ENCODE measurements around the gene MAPK13. TPM values are rescaled to one million over a fixed set of nuclear protein-coding genes. Genes with fewer than 3 reads are reported as not detected.
"Not testable (repeated sequence)": the region's sequence is repeated elsewhere in the genome, so short reads cannot be mapped to it uniquely, and the experiment has no call there.

Gene MAPK13
- total RNA-seq (10 to 100 TPM; 29.6 to 30.4 TPM), polyA plus RNA-seq (10 to 100 TPM; 29.1 to 36.8 TPM)

DNA sequence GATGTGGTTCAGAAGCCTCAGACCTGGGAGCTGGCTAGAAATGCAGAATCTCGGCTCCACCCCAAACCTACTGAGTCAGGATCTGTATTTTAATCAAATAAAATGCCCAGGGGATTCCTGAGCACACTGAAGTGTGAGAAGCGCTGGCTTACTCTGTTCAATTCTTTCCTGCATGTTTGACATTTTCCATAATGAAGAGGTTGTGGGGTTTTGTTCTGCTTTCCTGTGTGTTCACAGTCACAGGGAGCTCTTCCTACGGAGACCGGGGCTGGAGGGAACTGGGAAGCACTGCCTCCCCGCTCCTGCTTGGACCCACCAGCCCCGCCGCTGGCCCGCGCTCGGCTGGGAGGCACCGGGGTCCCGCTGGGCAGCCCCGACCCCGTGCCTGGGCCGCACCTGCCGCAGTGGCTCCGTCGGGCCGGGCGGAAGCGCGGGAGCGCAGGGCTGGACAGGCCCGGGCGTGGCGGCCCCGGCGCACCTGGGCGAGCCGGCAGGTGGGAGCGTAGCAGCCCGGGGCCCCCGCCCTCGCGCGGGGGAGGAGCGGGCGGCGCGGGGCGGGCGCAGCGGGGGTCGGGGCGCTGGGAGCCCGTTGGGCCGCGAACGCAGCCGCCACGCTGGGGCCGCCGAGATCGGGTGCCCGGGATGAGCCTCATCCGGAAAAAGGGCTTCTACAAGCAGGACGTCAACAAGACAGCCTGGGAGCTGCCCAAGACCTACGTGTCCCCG lies at the start of gene MAPK13:
Gene MAPK13 (plus strand): TSS at position 573 of the 726 bp plus-strand sequence. CDS start 70 bp downstream, at position 643.
- peaks cover 14 to 17% of the 10 kb centered on the region in 2 donors for H3K36me3 Mint-ChIP-seq
- no peaks in the 10 kb centered on the region for H3K27me3 Mint-ChIP-seq
- peak within 1 kb of the TSS; percentile 87 to 91 (median 89) for H3K4me3 Mint-ChIP-seq
- peak in 4 of 5 donors; percentile 32 to 46 (median 35) for DNase-seq
- peaks cover 2% of the 10 kb centered on the region for H3K36me3 ChIP-seq (ENCODE audit: insufficient read depth, low read length)
- H3K27ac ChIP-seq (ENCODE audit: low read depth, low read length): peak within 1 kb of the TSS; percentile 86
- peaks cover 64% of the 10 kb centered on the region for H3K4me1 ChIP-seq (ENCODE audit: insufficient read depth, low read length)
- H3K9me3 Mint-ChIP-seq: no peaks in the 10 kb centered on the region
- no peaks in the 10 kb centered on the region for H3K9me3 ChIP-seq (ENCODE audit: control insufficient read depth in 1 of 2, low read length in 2 of 2)
- POLR2A ChIA-PET (ENCODE audit: partially characterized antibody): interaction anchor here (0.7 to 5.0 kb wide), 11 partner anchors 8 to 312 kb away, joined by 3 to 93 read pairs (median 10); partner anchors contain the start of genes BRPF3 and MAPK14
- peaks cover 43 to 66% (median 54%) of the 10 kb centered on the region in 4 donors for H3K4me1 Mint-ChIP-seq
- intact Hi-C loops (cut with micrococcal nuclease): loop anchor here (2.0 kb wide), 3 partner anchors 13 to 67 kb away; partner anchors contain the start of gene BRPF3
- peak within 1 kb of the TSS; percentile 88 to 97 (median 92) for H3K27ac Mint-ChIP-seq
- H3K4me3 ChIP-seq (ENCODE audit: low read length in 2 of 2): peak within 1 kb of the TSS; percentile 58 to 85
- CTCF ChIA-PET (ENCODE audit: partially characterized antibody): interaction anchor here (0.7 to 4.7 kb wide), 5 partner anchors 8 to 35 kb away, joined by 4 to 58 read pairs (median 7); no protein-coding TSS in a partner anchor
- no peaks in the 10 kb centered on the region for H3K27me3 ChIP-seq (ENCODE audit: insufficient read depth, low read length)

DNA sequence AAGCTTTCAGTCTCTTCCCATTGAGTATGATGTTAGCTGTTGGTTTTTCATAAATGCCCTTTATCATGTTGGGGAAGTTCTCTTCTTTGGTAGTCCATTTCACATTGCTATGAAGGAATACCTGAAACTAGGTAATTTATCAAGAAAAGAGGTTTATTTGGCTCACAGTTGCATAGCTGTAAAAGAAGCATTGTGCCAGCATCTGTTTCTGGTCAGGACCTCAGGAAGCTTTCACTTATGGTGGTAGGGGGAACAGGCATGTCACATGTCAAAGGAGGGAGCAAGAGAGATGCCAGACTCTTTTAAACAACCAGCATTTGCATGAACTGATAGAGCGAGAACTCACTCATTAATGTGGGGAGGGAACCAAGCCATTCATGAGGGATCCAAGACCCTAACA lies 48.0 kb upstream of the MAPK13 start:
- H3K27me3 Mint-ChIP-seq: no peaks in the 10 kb centered on the region
- H3K4me1 Mint-ChIP-seq: peaks cover 0 to 8% (median 1%) of the 10 kb centered on the region in 4 donors
- peaks cover 51% of the 10 kb centered on the region for H3K36me3 ChIP-seq (ENCODE audit: insufficient read depth, low read length)
- no peak overlapping the region for H3K4me3 Mint-ChIP-seq
- H3K27ac ChIP-seq (ENCODE audit: low read depth, low read length): no peak overlapping the region
- no peak overlapping the region for H3K4me3 ChIP-seq (ENCODE audit: low read length in 2 of 2)
- DNase-seq: no peak
- no peaks in the 10 kb centered on the region for H3K9me3 ChIP-seq (ENCODE audit: control insufficient read depth in 1 of 2, low read length in 2 of 2)
- H3K27ac Mint-ChIP-seq: peak overlapping the region in 3 of 7 donors; percentile 3 to 61 (median 38)
- no peaks in the 10 kb centered on the region for H3K4me1 ChIP-seq (ENCODE audit: insufficient read depth, low read length)
- intact Hi-C loops (cut with micrococcal nuclease): no loop called here
- H3K36me3 Mint-ChIP-seq: peaks cover 70 to 71% of the 10 kb centered on the region in 2 donors
- H3K9me3 Mint-ChIP-seq: no peaks in the 10 kb centered on the region
- no peaks in the 10 kb centered on the region for H3K27me3 ChIP-seq (ENCODE audit: insufficient read depth, low read length)
- ChIA-PET CTCF (ENCODE audit: partially characterized antibody) (interaction anchor here (1.5 to 5.5 kb wide), 2 partner anchors 11 to 13 kb away, joined by 3 to 43 read pairs; no protein-coding TSS in a partner anchor), POLR2A (ENCODE audit: partially characterized antibody) (no interaction called here)

DNA sequence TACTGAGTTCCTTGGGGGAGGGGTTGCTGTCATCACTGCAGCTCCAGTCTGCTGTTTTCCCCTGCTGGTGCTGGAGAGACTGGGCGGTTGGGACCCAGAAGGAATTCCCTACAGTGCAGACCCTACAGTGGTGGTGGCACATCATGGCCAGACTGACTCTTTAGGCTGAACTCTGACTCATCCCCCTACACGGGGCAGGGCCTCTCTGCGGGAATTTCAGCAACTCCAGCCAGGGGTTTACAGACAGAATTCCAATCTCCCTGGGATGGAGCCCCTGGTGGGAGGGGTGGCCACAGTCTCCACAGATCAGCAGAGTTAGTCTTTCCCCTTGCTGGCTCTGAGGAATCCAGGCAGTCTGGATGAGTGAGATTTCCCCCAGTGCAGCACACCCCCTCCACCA lies 46.9 kb upstream of the MAPK13 start:
- Histone ChIP-seq H3K27me3 (ENCODE audit: insufficient read depth, low read length) (no peaks in the 10 kb centered on the region), H3K9me3 (ENCODE audit: control insufficient read depth in 1 of 2, low read length in 2 of 2) (no peaks in the 10 kb centered on the region), H3K36me3 (ENCODE audit: insufficient read depth, low read length) (peaks cover 45% of the 10 kb centered on the region), H3K27ac (ENCODE audit: low read depth, low read length) (no peak overlapping the region), H3K4me1 (ENCODE audit: insufficient read depth, low read length) (no peaks in the 10 kb centered on the region), H3K4me3 (ENCODE audit: low read length in 2 of 2) (no peak overlapping the region)
- CTCF ChIA-PET (ENCODE audit: partially characterized antibody): interaction anchor here (1.5 to 5.5 kb wide), 2 partner anchors 12 kb away, joined by 3 to 43 read pairs; no protein-coding TSS in a partner anchor
- H3K4me3 Mint-ChIP-seq: no peak overlapping the region
- DNase-seq: no peak
- POLR2A ChIA-PET (ENCODE audit: partially characterized antibody): interaction anchor here (2.2 kb wide), 1 partner anchor 12 kb away, joined by 7 read pairs; no protein-coding TSS in a partner anchor
- H3K27ac Mint-ChIP-seq: no peak overlapping the region
- no peaks in the 10 kb centered on the region for H3K27me3 Mint-ChIP-seq
- H3K36me3 Mint-ChIP-seq: peaks cover 62 to 66% of the 10 kb centered on the region in 2 donors
- no peaks in the 10 kb centered on the region for H3K9me3 Mint-ChIP-seq
- intact Hi-C loops (cut with micrococcal nuclease): no loop called here
- peaks cover 0 to 8% (median 3%) of the 10 kb centered on the region in 4 donors for H3K4me1 Mint-ChIP-seq

DNA sequence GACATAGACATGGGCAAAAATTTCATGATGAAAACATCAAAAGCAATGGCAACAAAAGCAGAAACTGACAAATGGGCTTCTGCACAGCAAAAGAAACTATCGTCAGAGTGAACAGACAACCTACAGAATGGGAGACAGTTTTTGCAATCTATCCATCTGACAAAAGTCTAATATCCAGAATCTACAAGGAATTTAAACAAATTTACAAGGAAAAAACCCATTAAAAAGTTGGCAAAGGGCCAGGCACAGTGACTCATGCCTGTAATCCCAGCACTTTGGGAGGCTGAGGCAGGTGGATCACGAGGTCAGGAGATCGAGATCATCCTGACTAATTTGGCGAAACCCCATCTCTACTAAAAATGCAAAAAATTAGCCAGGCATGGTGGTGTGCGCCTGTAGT lies 42.1 kb upstream of the MAPK13 start:
- H3K9me3 ChIP-seq (ENCODE audit: control insufficient read depth in 1 of 2, low read length in 2 of 2); H3K4me1 Mint-ChIP-seq; intact Hi-C loops (cut with micrococcal nuclease); H3K36me3 ChIP-seq (ENCODE audit: insufficient read depth, low read length); DNase-seq; H3K27ac ChIP-seq (ENCODE audit: low read depth, low read length); POLR2A ChIA-PET (ENCODE audit: partially characterized antibody); H3K4me1 ChIP-seq (ENCODE audit: insufficient read depth, low read length); H3K9me3 Mint-ChIP-seq; CTCF ChIA-PET (ENCODE audit: partially characterized antibody); H3K27me3 ChIP-seq (ENCODE audit: insufficient read depth, low read length); H3K27me3 Mint-ChIP-seq; H3K4me3 ChIP-seq (ENCODE audit: low read length in 2 of 2): not testable (repeated sequence)
- Mint-ChIP-seq H3K4me3 (peak overlapping the region in 1 of 8 donors; percentile 7), H3K27ac (peak overlapping the region in 1 of 7 donors; percentile 13), H3K36me3 (peaks cover 24 to 44% of the 10 kb centered on the region in 2 donors)

DNA sequence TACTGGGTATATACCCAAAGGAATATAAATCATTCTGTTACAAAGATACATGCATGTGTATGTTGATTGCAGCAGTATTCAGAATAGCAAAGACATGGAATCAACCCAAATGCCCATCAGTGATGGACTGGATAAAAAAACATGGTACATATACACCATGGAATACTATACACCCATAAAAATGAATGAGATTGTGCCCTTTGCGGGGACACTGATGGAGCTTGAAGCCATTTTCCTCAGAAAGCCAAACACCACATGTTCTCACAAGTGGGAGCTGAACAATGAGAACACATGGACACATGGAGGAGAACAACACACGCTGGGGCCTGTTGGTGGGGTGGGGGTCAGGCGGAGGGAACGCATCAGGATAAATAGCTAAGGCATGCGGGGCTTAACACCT lies 41.3 kb upstream of the MAPK13 start:
- H3K4me1 ChIP-seq (ENCODE audit: insufficient read depth, low read length): no peaks in the 10 kb centered on the region
- Mint-ChIP-seq H3K4me3 (no peak overlapping the region), H3K9me3 (no peaks in the 10 kb centered on the region), H3K4me1 (peaks cover 0 to 4% (median 3%) of the 10 kb centered on the region in 4 donors), H3K27ac (peak overlapping the region in 5 of 7 donors; percentile 10 to 82 (median 32)), H3K36me3 (peaks cover 16 to 41% of the 10 kb centered on the region in 2 donors), H3K27me3 (no peaks in the 10 kb centered on the region)
- H3K4me3 ChIP-seq (ENCODE audit: low read length in 2 of 2): no peak overlapping the region
- ChIA-PET CTCF (ENCODE audit: partially characterized antibody) (interaction anchor here (1.2 to 1.3 kb wide), 2 partner anchors 10 to 61 kb away, joined by 4 to 6 read pairs; partner anchors contain the start of gene MAPK14), POLR2A (ENCODE audit: partially characterized antibody) (no interaction called here)
- no peaks in the 10 kb centered on the region for H3K27me3 ChIP-seq (ENCODE audit: insufficient read depth, low read length)
- H3K9me3 ChIP-seq (ENCODE audit: control insufficient read depth in 1 of 2, low read length in 2 of 2): no peaks in the 10 kb centered on the region
- intact Hi-C loops (cut with micrococcal nuclease): no loop called here
- no peak for DNase-seq
- no peak overlapping the region for H3K27ac ChIP-seq (ENCODE audit: low read depth, low read length)
- H3K36me3 ChIP-seq (ENCODE audit: insufficient read depth, low read length): peaks cover under 1% of the 10 kb centered on the region

DNA sequence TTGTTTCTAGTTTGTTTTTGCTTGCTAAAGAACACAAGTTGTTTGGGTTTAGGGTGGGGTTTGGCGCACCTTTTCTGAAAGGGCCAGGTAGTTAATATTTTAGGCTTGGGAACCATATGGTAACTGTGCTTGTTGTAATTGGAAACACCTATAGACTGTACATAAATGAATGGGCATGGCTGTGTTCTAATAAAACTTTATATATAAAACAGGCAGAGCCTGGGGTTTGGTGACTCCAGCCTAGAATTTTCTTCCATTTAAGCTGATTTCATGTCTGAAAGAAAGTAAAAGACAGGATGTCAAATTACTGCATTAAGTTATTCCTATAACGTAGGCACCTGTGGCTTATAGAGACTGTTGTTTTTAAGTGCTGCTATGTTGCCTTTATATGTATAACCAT lies 36.1 kb upstream of the MAPK13 start:
- POLR2A ChIA-PET (ENCODE audit: partially characterized antibody): interaction anchor here (1.5 to 8.4 kb wide), 5 partner anchors 11 to 104 kb away, joined by 6 to 108 read pairs (median 8); partner anchors contain the start of gene MAPK14
- Histone ChIP-seq H3K4me3 (ENCODE audit: low read length in 2 of 2) (no peak overlapping the region), H3K4me1 (ENCODE audit: insufficient read depth, low read length) (peaks cover 21% of the 10 kb centered on the region), H3K27me3 (ENCODE audit: insufficient read depth, low read length) (no peaks in the 10 kb centered on the region), H3K9me3 (ENCODE audit: control insufficient read depth in 1 of 2, low read length in 2 of 2) (no peaks in the 10 kb centered on the region), H3K27ac (ENCODE audit: low read depth, low read length) (peak overlapping the region; percentile 39), H3K36me3 (ENCODE audit: insufficient read depth, low read length) (peaks cover 6% of the 10 kb centered on the region)
- no peak overlapping the region for H3K4me3 Mint-ChIP-seq
- CTCF ChIA-PET (ENCODE audit: partially characterized antibody): interaction anchor here (0.6 to 5.7 kb wide), 38 partner anchors 7 to 572 kb away, joined by 3 to 144 read pairs (median 8); partner anchors contain the start of genes MAPK14 and SLC26A8
- H3K27ac Mint-ChIP-seq: peak overlapping the region; percentile 24 to 84 (median 77)
- DNase-seq: no peak
- intact Hi-C loops (cut with micrococcal nuclease): loop anchor here (2.0 kb wide), 2 partner anchors 27 to 37 kb away; partner anchors contain the start of gene MAPK13
- H3K27me3 Mint-ChIP-seq: no peaks in the 10 kb centered on the region
- peaks cover 12 to 21% (median 18%) of the 10 kb centered on the region in 4 donors for H3K4me1 Mint-ChIP-seq
- H3K9me3 Mint-ChIP-seq: no peaks in the 10 kb centered on the region
- peaks cover 6 to 39% of the 10 kb centered on the region in 2 donors for H3K36me3 Mint-ChIP-seq

Measured in CD4-positive, alpha-beta memory T cell (primary cell).